H1 (cell line): ENCODE data around the gene NQO2. TPM values are rescaled to one million over a fixed set of nuclear protein-coding genes. Genes with fewer than 3 reads are reported as not detected.

Experiments used
- CTCF ChIA-PET: fragments of 300-600 bp; sonication (Branson Sonifier 250); formaldehyde crosslinking; loops from one replicate; lab custom pipeline; 2021; ENCODE audit not compliant: partially characterized antibody; lab: Charles Lee
- POLR2A ChIA-PET: fragments of 300-600 bp; sonication (Branson Sonifier 250); formaldehyde crosslinking; loops from one replicate; lab custom pipeline; 2021; ENCODE audit warnings: inconsistent platforms; ENCODE audit not compliant: partially characterized antibody; lab: Charles Lee
- DNase-seq, 2 experiments: peaks; one replicate each; pipeline versions ENCODE4 v3.0.0 to v3.0.0-alpha.2; 2010 to 2022; ENCODE audit warnings: low spot score in 2 of 2, low read depth in 1 of 2, mixed read lengths in 1 of 2
- FAIRE-seq: peaks from 2 replicates; lab custom pipeline; 2011; peaks lifted over from hg19 to GRCh38; lab: Jason Lieb, UNC
- H2AFZ ChIP-seq: 2 replicates; pipeline ENCODE4 v1.8.1; 2012; ENCODE audit warnings: low read length, inconsistent platforms
- H2AK5ac ChIP-seq: 2 replicates; pipeline ENCODE4 v1.6.1; 2013; ENCODE audit warnings: low read depth, low read length
- H2BK120ac ChIP-seq: replicated peaks from 2 replicates; pipeline ENCODE3; 2013; ENCODE audit warnings: low read depth, low read length, inconsistent platforms
- H2BK12ac ChIP-seq: 2 replicates; pipeline ENCODE4 v1.6.1; 2013; ENCODE audit warnings: low read depth, low read length
- H2BK15ac ChIP-seq: 2 replicates; pipeline ENCODE4 v1.6.1; 2013; ENCODE audit warnings: low read length
- H2BK20ac ChIP-seq: 2 replicates; pipeline ENCODE4 v1.6.1; 2013; ENCODE audit warnings: low read length
- H2BK5ac ChIP-seq: 2 replicates; pipeline ENCODE4 v1.6.1; 2013; ENCODE audit warnings: low read depth, low read length
- H3K14ac ChIP-seq: 2 replicates; pipeline ENCODE4 v1.6.1; 2013; ENCODE audit warnings: inconsistent platforms; ENCODE audit not compliant: insufficient read length
- H3K18ac ChIP-seq: 2 replicates; pipeline ENCODE4 v1.6.1; 2013; ENCODE audit warnings: low read length; ENCODE audit errors: extremely low read depth
- H3K23ac ChIP-seq: 2 replicates; pipeline ENCODE4 v1.6.1; 2013; ENCODE audit warnings: inconsistent platforms; ENCODE audit not compliant: insufficient read length
- H3K23me2 ChIP-seq: 2 replicates; pipeline ENCODE4 v1.6.1; 2013; ENCODE audit warnings: low read depth, low read length
- H3K27ac ChIP-seq: 2 replicates; pipeline ENCODE4 v1.6.1; 2011; ENCODE audit warnings: low read depth, low read length, inconsistent platforms
- H3K27me3 ChIP-seq, 4 experiments: replicated peaks in 1 of 4; 1 replicate in 1 of 4; 2 replicates in 3 of 4; pipeline versions ENCODE4 v1.6.1 to v1.8.1; 2011 to 2013; ENCODE audit warnings: low read length in 3 of 4, mild to moderate bottlenecking in 3 of 4, inconsistent platforms in 2 of 4, mixed read lengths in 2 of 4, moderate library complexity in 1 of 4; ENCODE audit not compliant: control insufficient read depth in 3 of 4, insufficient read depth in 3 of 4; ENCODE audit errors: extremely low read depth in 1 of 4
- H3K36me3 ChIP-seq, 4 experiments: 2 replicates each; pipeline versions ENCODE4 v1.6.1 to v1.8.1; 2011 to 2013; ENCODE audit warnings: mild to moderate bottlenecking in 4 of 4, low read length in 3 of 4, moderate library complexity in 2 of 4, control low read depth in 1 of 4, inconsistent platforms in 1 of 4; ENCODE audit not compliant: insufficient read depth in 4 of 4, control insufficient read depth in 2 of 4
- H3K4ac ChIP-seq: replicated peaks from 2 replicates; pipeline ENCODE3; 2013; ENCODE audit warnings: low read length, low read depth, mixed read lengths, inconsistent platforms; ENCODE audit not compliant: insufficient read length
- H3K4me1 ChIP-seq, 4 experiments: replicated peaks in 1 of 4; 1 replicate in 1 of 4; 2 replicates in 3 of 4; pipeline versions ENCODE4 v1.6.1 to v1.8.1; 2011 to 2013; ENCODE audit warnings: low read length in 3 of 4, inconsistent platforms in 2 of 4, mixed read lengths in 1 of 4; ENCODE audit not compliant: insufficient read depth in 4 of 4, control insufficient read depth in 3 of 4
- H3K4me2 ChIP-seq, 2 experiments: 2 replicates each; pipeline versions ENCODE4 v1.6.1 to v1.8.1; 2011 to 2013; ENCODE audit warnings: low read depth in 2 of 2, low read length in 2 of 2, control low read depth in 1 of 2, inconsistent platforms in 1 of 2, mild to moderate bottlenecking in 1 of 2; ENCODE audit not compliant: insufficient read depth in 1 of 2
- H3K4me3 ChIP-seq, 4 experiments: fragments of 200-600, 300-600 bp in 1 of 4; sonication (generic), shearing (Covaris generic), sonication (Bioruptor Twin) in 1 of 4; 2 replicates each; pipeline versions ENCODE4 v1.5.1 to v1.8.1; 2011 to 2016; ENCODE audit warnings: low read length in 4 of 4, low read depth in 3 of 4, control low read depth in 2 of 4, inconsistent platforms in 2 of 4, mild to moderate bottlenecking in 2 of 4, mixed read lengths in 1 of 4, moderate library complexity in 1 of 4; ENCODE audit not compliant: insufficient read depth in 2 of 4; ENCODE audit errors: extremely low read depth in 1 of 4
- H3K56ac ChIP-seq: replicated peaks from 2 replicates; pipeline ENCODE3; 2013; ENCODE audit warnings: low read depth, mild to moderate bottlenecking, mixed read lengths, low read length, inconsistent platforms; ENCODE audit not compliant: insufficient read length
- H3K79me1 ChIP-seq: 2 replicates; pipeline ENCODE4 v1.6.1; 2013; ENCODE audit warnings: low read depth, low read length, control low read depth
- H3K79me2 ChIP-seq, 2 experiments: 2 replicates each; pipeline versions ENCODE4 v1.6.1 to v1.8.1; 2012 to 2013; ENCODE audit warnings: low read length in 2 of 2, mild to moderate bottlenecking in 2 of 2, inconsistent platforms in 1 of 2; ENCODE audit not compliant: insufficient read depth in 2 of 2, control insufficient read depth in 1 of 2
- H3K9ac ChIP-seq, 4 experiments: replicated peaks in 1 of 4; 1 replicate in 1 of 4; 2 replicates in 3 of 4; pipeline versions ENCODE4 v1.6.1 to v1.8.1; 2011 to 2013; ENCODE audit warnings: low read depth in 3 of 4, low read length in 3 of 4, control low read depth in 2 of 4, mild to moderate bottlenecking in 2 of 4, moderate library complexity in 2 of 4, inconsistent platforms in 1 of 4; ENCODE audit errors: extremely low read depth in 1 of 4
- H3K9me3 ChIP-seq, 2 experiments: 2 replicates each; pipeline versions ENCODE4 v1.6.1 to v1.8.1; 2012 to 2013; ENCODE audit warnings: mild to moderate bottlenecking in 2 of 2, moderate library complexity in 2 of 2, control low read depth in 1 of 2, inconsistent platforms in 1 of 2, low read depth in 1 of 2, low read length in 1 of 2, mixed read lengths in 1 of 2; ENCODE audit not compliant: insufficient read depth in 2 of 2
- H4K20me1 ChIP-seq, 2 experiments: replicated peaks in 1 of 2; 2 replicates each; pipeline versions ENCODE3 to v1.8.1; 2011 to 2013; ENCODE audit warnings: inconsistent platforms in 2 of 2, low read length in 2 of 2, mild to moderate bottlenecking in 1 of 2; ENCODE audit not compliant: insufficient read depth in 2 of 2, control insufficient read depth in 1 of 2
- H4K5ac ChIP-seq: 2 replicates; pipeline ENCODE4 v1.6.1; 2013; ENCODE audit warnings: low read length, low read depth, mixed read lengths, inconsistent platforms; ENCODE audit not compliant: insufficient read length
- H4K8ac ChIP-seq: 2 replicates; pipeline ENCODE4 v1.8.0; 2013; ENCODE audit warnings: mild to moderate bottlenecking, moderate library complexity, low read length, inconsistent platforms; ENCODE audit not compliant: insufficient read depth; ENCODE audit errors: extremely low read depth
- H4K91ac ChIP-seq: replicated peaks from 2 replicates; pipeline ENCODE3; 2013; ENCODE audit warnings: low read length, mixed read lengths, inconsistent platforms; ENCODE audit not compliant: insufficient read length
- SIX5 ChIP-seq: IDR thresholded peaks from 2 replicates; pipeline ENCODE4 v1.6.1; 2011; ENCODE audit warnings: mild to moderate bottlenecking, low read depth, low read length
- WGBS, 2 experiments: shearing (Covaris generic) in 1 of 2; methylation state at CpG; one replicate each; pipeline versions ENCODE4 v1.1.6 to v1.1.7; 2013 to 2015; ENCODE audit warnings: low lambda C conversion rate in 2 of 2, mixed read lengths in 2 of 2, inconsistent platforms in 1 of 2, low coverage in 1 of 2, missing lambda C conversion rate in 1 of 2; ENCODE audit not compliant: insufficient replicate concordance in 2 of 2, insufficient coverage in 1 of 2, insufficient read length in 1 of 2; ENCODE audit errors: extremely low coverage in 1 of 2, missing lambda C conversion rate in 1 of 2; 5-methylcytosine and 5-hydroxymethylcytosine counted together
- polyA plus RNA-seq, 7 experiments: library from polyadenylated mRNA; depleted of rRNA in 3 of 7; stranded (reverse) in 5 of 7; unstranded in 2 of 7; fragments of >200 nt in 5 of 7; fragments of 200-250 nt in 2 of 7; gene quantifications; 1 replicate in 5 of 7; 2 replicates in 1 of 7; 4 replicates in 1 of 7; pipeline versions ENCODE4 v1.2.1 to v1.2.3, GENCODE V29; 2011 to 2013; ENCODE audit warnings: missing spikeins in 2 of 7, mixed read lengths in 2 of 7
- total RNA-seq: library from RNA; stranded (reverse); fragmentation: NEBNext Ultra II Directional; extraction: Animal tissue kit (Norgen Biotek cat#: 25700); gene quantifications from 2 replicates; pipeline ENCODE4 v1.2.1, GENCODE V29; 2021

The NQO2 gene
- total and polyA plus RNA-seq, 2 of the 8 experiments (the other 6 are each of a cell fraction or from before 2014, with no cell fraction given) = 135 to 168 TPM

- Histone ChIP-seq H2BK15ac (no peak overlapping the region), H4K8ac (no peak overlapping the region; the same call in 1 of the 2 replicates), H4K91ac (no peak overlapping the region), H4K5ac (no peak overlapping the region), H3K79me2 (no peaks in the 10 kb centered on the region), H3K36me3 (peaks cover 32 to 93% (median 74%) of the 10 kb centered on the region in 4 experiments), H3K27me3 (no peaks in the 10 kb centered on the region)
- no peak for DNase-seq
- WGBS, 2 experiments = 89% methylated on average over 8 of the region's 10 CpGs; no CpG with 5 or more reads in 1 of the 2 experiments
- TF ChIP-seq SIX5 = no peak
- TF ChIP-seq, all 59 proteins: peak for 0
- Histone ChIP-seq H3K9me3 (peaks cover 4 to 17% of the 10 kb centered on the region in 2 experiments), H2AK5ac (no peak overlapping the region), H4K20me1 (peaks cover 2 to 7% of the 10 kb centered on the region in 2 experiments), H3K14ac (no peak overlapping the region), H3K27ac (no peak overlapping the region), H3K4me3 (no peak overlapping the region), H2BK12ac (no peak overlapping the region), H3K4ac (no peak overlapping the region), H2BK5ac (no peak overlapping the region), H3K23me2 (no peaks in the 10 kb centered on the region; the same call in 1 of the 2 replicates), H3K4me2 (no peak overlapping the region), H2AFZ (no peak overlapping the region), H2BK20ac (no peak overlapping the region), H3K9ac (no peak overlapping the region), H3K18ac (no peak overlapping the region), H3K4me1 (peaks cover 0 to under 1% (median under 1%) of the 10 kb centered on the region in 4 experiments; a peak in 3 of 7 replicates), H3K56ac (no peak overlapping the region), H3K79me1 (no peaks in the 10 kb centered on the region), H2BK120ac (no peak overlapping the region), H3K23ac (no peak overlapping the region)
- ChIA-PET CTCF (interaction anchor here (1.3 to 1.4 kb wide), 3 partner anchors 12 to 15 kb away, joined by 3 to 4 read pairs (median 3); partner anchors contain the start of gene NQO2), POLR2A (interaction anchor here (0.9 to 3.3 kb wide), 5 partner anchors 8 to 15 kb away, joined by 3 to 12 read pairs (median 4); no protein-coding TSS in a partner anchor)
- FAIRE-seq = no peak
Observed at GRCh38 chr6:3015144-3015543, 15.4 kb downstream of the NQO2 start.
